ENCODE measurements around the gene ATP13A3. TPM values are rescaled to one million over a fixed set of nuclear protein-coding genes. Genes with fewer than 3 reads are reported as not detected.

The ATP13A3 gene
- total and polyA plus RNA-seq, 2 of the 4 experiments (the other 2 are of a cell fraction) = 48.1 to 154 TPM

- Histone ChIP-seq H3K56ac (ENCODE audit: extremely low read depth, insufficient read depth, low read length) (no peak overlapping the region), H4K20me1 (ENCODE audit: insufficient read depth, low read length) (no peaks in the 10 kb centered on the region), H2BK15ac (ENCODE audit: low read depth, low read length) (no peak overlapping the region), H3K23ac (ENCODE audit: low read depth, low read length) (no peak overlapping the region), H2AK9ac (replicated peaks; ENCODE audit: low read depth, low read length, poor library complexity) (peak overlapping the region; percentile 5), H4K5ac (ENCODE audit: low read depth, low read length) (no peak overlapping the region), H3K9me1 (ENCODE audit: insufficient read depth, low read length) (no peaks in the 10 kb centered on the region), H3K4me1 (ENCODE audit: control insufficient read depth, insufficient read depth, low read length) (no peaks in the 10 kb centered on the region), H4K8ac (ENCODE audit: low read depth in 2 of 2, low read length in 2 of 2) (no peak overlapping the region), H3K27me3 (ENCODE audit: control insufficient read depth, insufficient read depth, low read length) (peaks cover 35% of the 10 kb centered on the region), H3K27ac (ENCODE audit: insufficient read depth, low read length) (no peak overlapping the region), H3K4ac (ENCODE audit: low read depth, low read length) (no peak overlapping the region), H3K9ac (ENCODE audit: low read depth, low read length) (no peak overlapping the region), H3K4me2 (ENCODE audit: low read depth, low read length) (no peak overlapping the region), H2AK5ac (ENCODE audit: low read depth, low read length) (no peak overlapping the region; the same call in 1 of the 2 replicates), H3K36me3 (ENCODE audit: control insufficient read depth, insufficient read depth, low read length) (no peaks in the 10 kb centered on the region), H2BK5ac (ENCODE audit: low read depth, low read length, poor library complexity, severe bottlenecking) (no peak overlapping the region), H3K9me3 (ENCODE audit: control insufficient read depth, insufficient read depth, low read length) (no peaks in the 10 kb centered on the region; the same call in none of the 2 replicates), H3K79me1 (ENCODE audit: low read depth in 1 of 2, low read length in 2 of 2) (no peaks in the 10 kb centered on the region), H3K4me3 (ENCODE audit: insufficient read depth, low read depth, low read length) (no peak overlapping the region), H2AFZ (replicated peaks; ENCODE audit: low read length, poor library complexity) (peak overlapping the region; percentile 39), H2BK20ac (ENCODE audit: low read depth, low read length) (no peak overlapping the region), H4K91ac (ENCODE audit: insufficient read depth, low read depth, low read length) (no peak overlapping the region), H3K14ac (replicated peaks; ENCODE audit: low read depth, low read length) (no peak overlapping the region), H3K18ac (ENCODE audit: low read depth, low read length) (no peak overlapping the region), H2BK120ac (ENCODE audit: low read depth, low read length) (no peak overlapping the region)
- DNase-seq (no peak), ATAC-seq (ENCODE audit: low read depth) (no peak)
- intact Hi-C loops (cut with micrococcal nuclease) = no loop called here
- dilution Hi-C loops (cut with HindIII; ENCODE audit: low sequenced_read_pairs, unreplicated experiment) = no loop called here
- in situ Hi-C loops (cut with MboI; ENCODE audit: low sequenced_read_pairs) = no loop called here
- ChIA-PET CTCF (interaction anchor here (0.9 kb wide), 1 partner anchor 43 kb away, joined by 3 read pairs; no protein-coding TSS in a partner anchor), POLR2A (ENCODE audit: unreplicated experiment) (no interaction called here)
- 81% methylated on average over 12 of the region's 15 CpGs; no CpG with 5 or more reads in 1 of the 2 experiments for WGBS, 2 experiments (ENCODE audit: extremely low coverage in 2 of 2, insufficient read length in 1 of 2)
- no TSS peak for BruUV-seq (replicated peaks)
- no peak for TF ChIP-seq MAFK (IDR thresholded peaks at IDR 0.05; ENCODE audit: low read depth, low read length)
- TF ChIP-seq BHLHE40 (IDR thresholded peaks at IDR 0.05; ENCODE audit: low read depth, low read length) = no peak
- no peak for TF ChIP-seq MAZ (IDR thresholded peaks at IDR 0.05; ENCODE audit: borderline replicate concordance, low read depth, low read length)
These were observed 100.7 kb downstream of the ATP13A3 start for GRCh38 chr3:194386066-194386465.

All from IMR-90 (cell line).